Measurements from ENCODE around the gene CARHSP1.

- no peak for TF ChIP-seq JUND (IDR thresholded peaks at IDR 0.05; ENCODE audit: low read length)
- TF ChIP-seq CHD1 (IDR thresholded peaks at IDR 0.05; ENCODE audit: low read depth, low read length), result no peak
Observed at GRCh38 chr16:8846401-8846932, 22.3 kb downstream of the CARHSP1 start.
